Smooth muscle cell (in vitro differentiated cells): ENCODE measurements around the gene PHKA1. TPM values are rescaled to one million over a fixed set of nuclear protein-coding genes. Genes with fewer than 3 reads are reported as not detected.

Source experiments
- DNase-seq: peaks from one replicate; lab custom pipeline; 2025; ENCODE audit not compliant: unreplicated experiment; lab: John Stamatoyannopoulos, UW
- H2AFZ ChIP-seq: fragments of 200-600 bp; sonication (generic); 2 replicates; pipeline ENCODE4 v1.6.0; 2016; ENCODE audit warnings: antibody characterized with exemption, low read depth, mild to moderate bottlenecking
- H3F3A ChIP-seq: fragments of 200-600 bp; sonication (generic); 2 replicates; pipeline ENCODE4 v1.6.0; 2017; ENCODE audit warnings: antibody characterized with exemption, low read depth
- H3K27ac ChIP-seq: fragments of 200-600 bp; sonication (generic); 2 replicates; pipeline ENCODE4 v1.5.1; 2016; ENCODE audit warnings: low read depth, mild to moderate bottlenecking
- H3K27me3 ChIP-seq: fragments of 200-600 bp; sonication (generic); 2 replicates; pipeline ENCODE4 v1.6.1; 2016; ENCODE audit warnings: low read depth, mild to moderate bottlenecking
- H3K36me3 ChIP-seq: fragments of 200-600 bp; sonication (generic); 2 replicates; pipeline ENCODE4 v1.5.1; 2016; ENCODE audit warnings: low read depth
- H3K4me1 ChIP-seq: fragments of 200-600 bp; sonication (generic); 2 replicates; pipeline ENCODE4 v1.5.1; 2016; ENCODE audit warnings: low read depth
- H3K4me2 ChIP-seq: fragments of 200-600 bp; sonication (generic); 2 replicates; pipeline ENCODE4 v1.6.0; 2016; ENCODE audit warnings: mild to moderate bottlenecking
- H3K4me3 ChIP-seq: fragments of 200-600 bp; sonication (generic); 2 replicates; pipeline ENCODE4 v1.5.1; 2016; ENCODE audit warnings: mild to moderate bottlenecking
- H3K79me2 ChIP-seq: fragments of 200-600 bp; sonication (generic); 2 replicates; pipeline ENCODE4 v1.6.0; 2016; ENCODE audit warnings: low read depth, mild to moderate bottlenecking
- H3K9ac ChIP-seq: fragments of 200-600 bp; sonication (generic); 2 replicates; pipeline ENCODE4 v1.6.0; 2016; ENCODE audit warnings: low read depth
- H3K9me3 ChIP-seq: fragments of 200-600 bp; sonication (generic); replicated peaks from 2 replicates; pipeline ENCODE4 v1.5.1; 2016; ENCODE audit warnings: low read depth
- H4K20me1 ChIP-seq: fragments of 200-600 bp; sonication (generic); 2 replicates; pipeline ENCODE4 v1.6.0; 2016; ENCODE audit warnings: low read depth
- WGBS: methylation state at CpG from one replicate; pipeline ENCODE4 v1.1.7; 2016; ENCODE audit warnings: low lambda C conversion rate; 5-methylcytosine and 5-hydroxymethylcytosine counted together
- polyA plus RNA-seq: library from polyadenylated mRNA; unstranded; fragments of >200 nt; fragmentation: Nextera tagmentation; extraction: Ambion mirVana; gene quantifications from 2 replicates; pipeline ENCODE4 v1.2.1, GENCODE V29; 2016
- total RNA-seq: library from RNA; depleted of rRNA; stranded (reverse); fragments of >200 nt; gene quantifications from 2 replicates; pipeline ENCODE4 v1.2.3, GENCODE V29; 2014
- TF ChIP-seq, protein P1 (sequence below): fragments of 200-600 bp; sonication (generic); IDR thresholded peaks from 2 replicates; pipeline ENCODE4 v1.5.1; 2017; ENCODE audit warnings: borderline replicate concordance, mild to moderate bottlenecking, antibody characterized with exemption; ENCODE audit not compliant: insufficient read depth, poor library complexity, severe bottlenecking

Gene PHKA1
- total and polyA plus RNA-seq, 2 experiments from 2014 or later: 4.5 to 7.9 TPM

DNA sequence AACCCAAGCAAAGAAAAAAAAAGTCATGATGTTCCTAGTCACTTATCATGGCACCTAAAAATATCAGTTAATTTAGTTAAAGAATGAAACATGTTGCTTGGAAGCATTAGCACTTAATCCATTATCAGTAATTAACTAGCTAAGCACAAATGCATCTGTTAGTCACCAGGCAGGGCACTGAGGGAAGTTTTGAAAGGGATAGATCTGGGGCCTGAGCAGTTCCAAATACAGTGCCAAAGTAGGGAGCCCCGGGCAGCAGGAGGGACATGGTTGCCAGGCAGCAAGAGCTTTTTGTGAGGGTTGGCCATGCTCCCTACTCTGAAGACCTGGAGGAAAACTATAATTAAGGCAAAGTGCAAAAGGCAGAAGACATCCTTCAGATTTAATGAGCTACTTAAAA, 62.0 kb downstream of the PHKA1 start:
- Histone ChIP-seq H3K9ac (no peak overlapping the region), H3K4me2 (no peak overlapping the region), H3F3A (no peaks in the 10 kb centered on the region), H2AFZ (no peak overlapping the region), H3K27me3 (no peaks in the 10 kb centered on the region), H3K4me1 (no peaks in the 10 kb centered on the region), H3K79me2 (no peaks in the 10 kb centered on the region), H3K4me3 (no peak overlapping the region), H4K20me1 (no peaks in the 10 kb centered on the region), H3K9me3 (no peaks in the 10 kb centered on the region), H3K36me3 (peaks cover under 1% of the 10 kb centered on the region), H3K27ac (no peak overlapping the region)
- TF ChIP-seq, protein P1, sequence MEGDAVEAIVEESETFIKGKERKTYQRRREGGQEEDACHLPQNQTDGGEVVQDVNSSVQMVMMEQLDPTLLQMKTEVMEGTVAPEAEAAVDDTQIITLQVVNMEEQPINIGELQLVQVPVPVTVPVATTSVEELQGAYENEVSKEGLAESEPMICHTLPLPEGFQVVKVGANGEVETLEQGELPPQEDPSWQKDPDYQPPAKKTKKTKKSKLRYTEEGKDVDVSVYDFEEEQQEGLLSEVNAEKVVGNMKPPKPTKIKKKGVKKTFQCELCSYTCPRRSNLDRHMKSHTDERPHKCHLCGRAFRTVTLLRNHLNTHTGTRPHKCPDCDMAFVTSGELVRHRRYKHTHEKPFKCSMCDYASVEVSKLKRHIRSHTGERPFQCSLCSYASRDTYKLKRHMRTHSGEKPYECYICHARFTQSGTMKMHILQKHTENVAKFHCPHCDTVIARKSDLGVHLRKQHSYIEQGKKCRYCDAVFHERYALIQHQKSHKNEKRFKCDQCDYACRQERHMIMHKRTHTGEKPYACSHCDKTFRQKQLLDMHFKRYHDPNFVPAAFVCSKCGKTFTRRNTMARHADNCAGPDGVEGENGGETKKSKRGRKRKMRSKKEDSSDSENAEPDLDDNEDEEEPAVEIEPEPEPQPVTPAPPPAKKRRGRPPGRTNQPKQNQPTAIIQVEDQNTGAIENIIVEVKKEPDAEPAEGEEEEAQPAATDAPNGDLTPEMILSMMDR: no peak
- no peak for DNase-seq
- 44% methylated on average over 1 of the region's 1 CpG for WGBS

DNA sequence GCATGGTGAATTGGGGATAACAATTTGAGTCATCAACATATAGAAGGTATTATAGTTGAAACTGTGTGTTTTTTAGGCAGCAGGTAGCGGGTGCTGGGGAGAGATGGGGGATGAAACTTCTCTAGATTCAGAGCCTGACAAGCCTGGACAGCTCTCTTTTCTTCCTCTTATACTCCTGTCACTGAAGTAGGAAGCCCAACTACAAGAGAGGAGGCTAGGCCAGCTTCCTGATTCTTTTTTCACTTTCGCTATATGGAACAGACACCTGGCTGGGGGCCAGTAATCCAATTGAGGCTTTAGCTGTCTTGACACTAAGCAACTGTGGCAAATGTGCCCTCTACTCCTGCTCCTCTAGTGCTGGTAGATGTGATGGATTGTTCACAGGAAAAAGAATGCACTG, 69.2 kb downstream of the PHKA1 start:
- H4K20me1 ChIP-seq: no peaks in the 10 kb centered on the region
- no peaks in the 10 kb centered on the region for H3K36me3 ChIP-seq
- H3K79me2 ChIP-seq: no peaks in the 10 kb centered on the region
- no peaks in the 10 kb centered on the region for H3K4me1 ChIP-seq
- TF ChIP-seq, protein P1: no peak
- DNase-seq: no peak
- H3K27me3 ChIP-seq: no peaks in the 10 kb centered on the region
- H2AFZ ChIP-seq: no peak overlapping the region
- H3K4me3 ChIP-seq: no peak overlapping the region
- H3K4me2 ChIP-seq: no peak overlapping the region
- H3F3A ChIP-seq: no peaks in the 10 kb centered on the region
- H3K27ac ChIP-seq: no peak overlapping the region
- no peaks in the 10 kb centered on the region for H3K9me3 ChIP-seq
- WGBS: 81% methylated on average over 2 of the region's 2 CpGs
- H3K9ac ChIP-seq: no peak overlapping the region

DNA sequence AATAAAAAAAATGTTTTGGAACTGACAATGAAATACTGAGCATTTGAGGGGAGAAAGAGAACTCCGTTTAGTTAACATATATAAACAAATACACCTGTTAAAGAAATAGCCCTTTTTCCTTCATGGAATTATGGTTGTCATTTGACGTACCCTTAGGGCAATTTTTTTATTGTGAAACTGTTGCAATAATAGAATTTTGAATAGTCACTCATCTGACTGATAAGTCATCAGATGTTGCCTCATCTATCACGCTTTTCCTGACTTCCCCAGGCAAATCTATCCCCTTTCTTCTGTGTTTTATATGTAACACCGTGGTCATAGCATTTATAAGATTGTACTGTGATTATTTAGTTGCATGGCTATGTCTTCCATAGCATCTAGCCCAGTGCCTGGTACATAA, 72.5 kb downstream of the PHKA1 start:
- Histone ChIP-seq H3K36me3 (no peaks in the 10 kb centered on the region), H4K20me1 (no peaks in the 10 kb centered on the region), H3K9me3 (no peaks in the 10 kb centered on the region), H3K27me3 (no peaks in the 10 kb centered on the region), H3K79me2 (no peaks in the 10 kb centered on the region), H3K4me3 (no peak overlapping the region), H3K4me1 (no peaks in the 10 kb centered on the region), H2AFZ (no peak overlapping the region), H3K9ac (no peak overlapping the region), H3K4me2 (no peak overlapping the region), H3K27ac (no peak overlapping the region), H3F3A (no peaks in the 10 kb centered on the region)
- 73% methylated on average over 4 of the region's 4 CpGs for WGBS
- TF ChIP-seq, protein P1: no peak
- no peak for DNase-seq

DNA sequence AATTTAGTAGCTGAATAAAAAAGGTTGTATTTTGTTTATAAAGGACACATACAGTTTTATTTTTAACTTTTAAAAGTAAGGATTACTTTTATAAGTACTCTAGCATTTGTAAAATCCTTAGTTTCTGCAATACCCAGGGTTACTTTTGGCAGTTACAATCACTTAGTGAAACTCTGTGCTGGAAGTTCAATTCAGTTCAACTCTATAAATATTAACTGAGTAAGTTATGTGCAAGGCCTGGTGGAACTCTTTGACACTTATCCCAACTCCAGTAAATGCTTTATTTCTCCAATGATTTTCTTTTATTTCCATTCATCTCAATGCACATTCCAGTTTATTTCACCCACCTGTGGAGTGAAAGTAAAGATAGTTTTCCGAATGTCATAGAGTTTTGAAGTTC, 78.2 kb downstream of the PHKA1 start:
- no peak for DNase-seq
- no peaks in the 10 kb centered on the region for H3K36me3 ChIP-seq
- no peaks in the 10 kb centered on the region for H3K79me2 ChIP-seq
- TF ChIP-seq, protein P1: no peak
- no peaks in the 10 kb centered on the region for H3K4me1 ChIP-seq
- no peak overlapping the region for H3K9ac ChIP-seq
- H3K27ac ChIP-seq: no peak overlapping the region
- no peaks in the 10 kb centered on the region for H3K9me3 ChIP-seq
- H3K4me3 ChIP-seq: no peak overlapping the region
- no peaks in the 10 kb centered on the region for H3K27me3 ChIP-seq
- H4K20me1 ChIP-seq: no peaks in the 10 kb centered on the region
- no peaks in the 10 kb centered on the region for H3F3A ChIP-seq
- H3K4me2 ChIP-seq: no peak overlapping the region
- no peak overlapping the region for H2AFZ ChIP-seq
- 58% methylated on average over 1 of the region's 1 CpG for WGBS
